ENCODE results near the gene SNX30.

Gene SNX30

GRCh38 chr9:112761912-112762655 lies 11.5 kb downstream of the SNX30 start:
- TF ChIP-seq CTCF (conservative IDR thresholded peaks at IDR 0.05) (no peak), ZFX (IDR thresholded peaks at IDR 0.05) (no peak)
- no peak overlapping the region for H3K27ac ChIP-seq

GRCh38 chr9:112762726-112763518 lies 12.4 kb downstream of the SNX30 start:
- no peak overlapping the region for H3K27ac ChIP-seq
- TF ChIP-seq ZFX (IDR thresholded peaks at IDR 0.05) (no peak), CTCF (conservative IDR thresholded peaks at IDR 0.05) (no peak)

GRCh38 chr9:112764344-112764743 lies 13.8 kb downstream of the SNX30 start:
- no peak overlapping the region for H3K27ac ChIP-seq
- no peak for TF ChIP-seq ZFX (IDR thresholded peaks at IDR 0.05)
- TF ChIP-seq CTCF (conservative IDR thresholded peaks at IDR 0.05) = no peak

- TF ChIP-seq CTCF (conservative IDR thresholded peaks at IDR 0.05) = no peak
- no peak for TF ChIP-seq ZFX (IDR thresholded peaks at IDR 0.05)
- H3K27ac ChIP-seq = no peak overlapping the region
Observed at GRCh38 chr9:112764837-112765236, 14.3 kb downstream of the SNX30 start.

- TF ChIP-seq CTCF (conservative IDR thresholded peaks at IDR 0.05) = no peak
- TF ChIP-seq ZFX (IDR thresholded peaks at IDR 0.05) = no peak
- no peak overlapping the region for H3K27ac ChIP-seq
Observed at GRCh38 chr9:112765281-112765680, 14.7 kb downstream of the SNX30 start.

- TF ChIP-seq CTCF (conservative IDR thresholded peaks at IDR 0.05) (no peak), ZFX (IDR thresholded peaks at IDR 0.05) (no peak)
- H3K27ac ChIP-seq = no peak overlapping the region
Observed at GRCh38 chr9:112771359-112772214, 21.0 kb downstream of the SNX30 start.

All from C4-2B (cell line).